CD14-positive monocyte (primary cell): Measurements from ENCODE around the gene DNMBP. TPM values are rescaled to one million over a fixed set of nuclear protein-coding genes. Genes with fewer than 3 reads are reported as not detected.

Experiments used
- DNase-seq, 3 donors: peaks; one replicate each; pipeline ENCODE4 v3.0.0-alpha.2; 2011 to 2022
- H2AFZ ChIP-seq: 2 replicates; pipeline ENCODE4 v1.6.0; 2012; ENCODE audit warnings: mild to moderate bottlenecking, low read depth, low read length, inconsistent platforms; ENCODE audit not compliant: insufficient read depth, poor library complexity, severe bottlenecking
- H3K27ac ChIP-seq, 2 donors: 1 replicate in 1 of 2; 2 replicates in 1 of 2; pipeline ENCODE4 v1.5.1; 2012 to 2013; ENCODE audit warnings: low read length in 2 of 2, control low read depth in 1 of 2, inconsistent platforms in 1 of 2, low read depth in 1 of 2, mild to moderate bottlenecking in 1 of 2
- H3K27me3 ChIP-seq, 2 donors: one replicate each; pipeline versions ENCODE4 v1.6.0 to v1.6.1; 2011 to 2013; ENCODE audit warnings: low read length in 2 of 2; ENCODE audit not compliant: control insufficient read depth in 2 of 2, insufficient read depth in 2 of 2
- H3K36me3 ChIP-seq, 2 donors: replicated peaks in 1 of 2; 1 replicate in 1 of 2; 2 replicates in 1 of 2; pipeline versions ENCODE4 v1.5.1 to v1.6.1; 2012 to 2013; ENCODE audit warnings: low read length in 2 of 2, control low read depth in 1 of 2, inconsistent platforms in 1 of 2, mild to moderate bottlenecking in 1 of 2; ENCODE audit not compliant: insufficient read depth in 2 of 2, control insufficient read depth in 1 of 2
- H3K4me1 ChIP-seq, 2 donors: 1 replicate in 1 of 2; 2 replicates in 1 of 2; pipeline versions ENCODE4 v1.5.1 to v1.6.1; 2012 to 2013; ENCODE audit warnings: low read length in 2 of 2, control low read depth in 1 of 2, inconsistent platforms in 1 of 2, mild to moderate bottlenecking in 1 of 2, moderate library complexity in 1 of 2; ENCODE audit not compliant: insufficient read depth in 2 of 2, control insufficient read depth in 1 of 2
- H3K4me2 ChIP-seq: replicated peaks from 2 replicates; pipeline ENCODE3; 2012; ENCODE audit warnings: low read length, moderate library complexity, mild to moderate bottlenecking; ENCODE audit not compliant: poor library complexity, severe bottlenecking; ENCODE audit errors: extremely low read depth
- H3K4me3 ChIP-seq, 3 experiments: fragments of 200-600 bp in 1 of 3; sonication (generic) in 1 of 3; replicated peaks in 1 of 3; 1 replicate in 2 of 3; 2 replicates in 1 of 3; pipeline ENCODE4 v1.5.1; 2011 to 2013; ENCODE audit warnings: low read length in 3 of 3, mild to moderate bottlenecking in 3 of 3, control low read depth in 2 of 3, low read depth in 2 of 3, inconsistent platforms in 1 of 3, moderate library complexity in 1 of 3
- H3K79me2 ChIP-seq: 2 replicates; pipeline ENCODE4 v1.6.0; 2012; ENCODE audit warnings: mild to moderate bottlenecking, control low read depth, inconsistent platforms, low read length, moderate library complexity; ENCODE audit not compliant: insufficient read depth
- H3K9ac ChIP-seq: 2 replicates; pipeline ENCODE4 v1.6.0; 2017; ENCODE audit warnings: low read length, mild to moderate bottlenecking; ENCODE audit not compliant: insufficient read depth, poor library complexity, severe bottlenecking
- H3K9me3 ChIP-seq, 2 donors: replicated peaks in 1 of 2; 1 replicate in 1 of 2; 2 replicates in 1 of 2; pipeline versions ENCODE4 v1.5.1 to v1.6.1; 2012 to 2013; ENCODE audit warnings: low read length in 2 of 2, control low read depth in 1 of 2; ENCODE audit not compliant: control insufficient read depth in 1 of 2, insufficient read depth in 1 of 2
- H4K20me1 ChIP-seq: 2 replicates; pipeline ENCODE4 v1.6.0; 2012; ENCODE audit warnings: mild to moderate bottlenecking, low read length, control low read depth, moderate library complexity; ENCODE audit not compliant: insufficient read depth
- H3K27ac Mint-ChIP-seq, 7 donors: one replicate each; pipeline ENCODE4 v1.8.0; 2020; ENCODE audit warnings: mild to moderate bottlenecking in 7 of 7, mixed read lengths in 7 of 7, moderate library complexity in 6 of 7, inconsistent platforms in 2 of 7
- H3K27me3 Mint-ChIP-seq, 3 donors: one replicate each; pipeline ENCODE4 v1.8.0; 2021 to 2022; ENCODE audit warnings: low read depth in 3 of 3, mild to moderate bottlenecking in 3 of 3, mixed read lengths in 3 of 3, moderate library complexity in 3 of 3, inconsistent platforms in 1 of 3
- H3K36me3 Mint-ChIP-seq, 2 donors: one replicate each; pipeline ENCODE4 v1.8.0; 2020; ENCODE audit warnings: mixed read lengths in 2 of 2, inconsistent platforms in 1 of 2, mild to moderate bottlenecking in 1 of 2
- H3K4me1 Mint-ChIP-seq: one replicate; pipeline ENCODE4 v1.8.0; 2020; ENCODE audit warnings: mild to moderate bottlenecking, mixed read lengths
- H3K4me3 Mint-ChIP-seq, 2 donors: one replicate each; pipeline ENCODE4 v1.8.0; 2020; ENCODE audit warnings: mild to moderate bottlenecking in 2 of 2, mixed read lengths in 2 of 2, moderate library complexity in 1 of 2
- H3K9me3 Mint-ChIP-seq, 7 donors: one replicate each; pipeline ENCODE4 v1.8.0; 2020 to 2022; ENCODE audit warnings: mixed read lengths in 7 of 7, mild to moderate bottlenecking in 6 of 7, moderate library complexity in 6 of 7, inconsistent platforms in 2 of 7
- CTCF ChIP-seq: fragments of 200-600 bp; IDR thresholded peaks from one replicate; pipeline ENCODE4 v1.8.0; 2022; ENCODE audit warnings: antibody characterized with exemption, mild to moderate bottlenecking
- WGBS: methylation state at CpG from one replicate; pipeline ENCODE4 v1.1.5; 2013; ENCODE audit warnings: missing lambda C conversion rate; ENCODE audit not compliant: insufficient coverage; 5-methylcytosine and 5-hydroxymethylcytosine counted together
- intact Hi-C, 2 donors: fragments of 100-400 bp; cut with micrococcal nuclease; formaldehyde crosslinking; loops; one replicate each; pipeline versions ENCODE4 v1.15.0 to v1.15.1; 2023
- polyA plus RNA-seq, 3 donors: library from polyadenylated mRNA; depleted of rRNA in 1 of 3; unstranded in 2 of 3; stranded (reverse) in 1 of 3; fragments of 300-500 nt in 2 of 3; fragments of >200 nt in 1 of 3; fragmentation: Illumina TruSeq in 2 of 3; gene quantifications; 1 replicate in 2 of 3; 2 replicates in 1 of 3; pipeline ENCODE4 v1.2.3, GENCODE V29; 2012 to 2021

DNMBP gene
- polyA plus RNA-seq, 3 donors, result 0.83 to 10.3 (median 1.2) TPM

GRCh38 chr10:100041306-100042002, 31.7 kb upstream of the DNMBP start:
- Histone ChIP-seq H3K79me2 (no peaks in the 10 kb centered on the region), H3K36me3 (no peaks in the 10 kb centered on the region), H3K27ac (no peak overlapping the region), H3K4me2 (no peak overlapping the region), H3K9me3 (no peaks in the 10 kb centered on the region), H3K9ac (no peak overlapping the region), H4K20me1 (no peaks in the 10 kb centered on the region), H3K4me1 (no peaks in the 10 kb centered on the region), H3K4me3 (no peak overlapping the region), H2AFZ (no peak overlapping the region), H3K27me3 (no peaks in the 10 kb centered on the region)
- WGBS, result no CpG with 5 or more reads among the region's 2 CpGs
- peaks cover 0 to 4% (median 3%) of the 10 kb centered on the region in 3 donors for H3K27me3 Mint-ChIP-seq
- intact Hi-C loops, result no loop called here
- DNase-seq, result no peak
- no peaks in the 10 kb centered on the region for H3K9me3 Mint-ChIP-seq
- H3K27ac Mint-ChIP-seq, result no peak overlapping the region
- no peak for TF ChIP-seq CTCF
- no peak overlapping the region for H3K4me3 Mint-ChIP-seq
- peaks cover 2% of the 10 kb centered on the region for H3K4me1 Mint-ChIP-seq
- H3K36me3 Mint-ChIP-seq, result no peaks in the 10 kb centered on the region

- H3K4me2 ChIP-seq, result no peak overlapping the region
- TF ChIP-seq CTCF, result no peak
- peak overlapping the region in 1 of 7 donors; percentile 2 for H3K27ac Mint-ChIP-seq
These were observed 28.9 kb upstream of the DNMBP start for GRCh38 chr10:100038561-100039071.

More at GRCh38 chr10:100038561-100039071, 28.9 kb upstream of the DNMBP start:
- H3K27me3 Mint-ChIP-seq, result peaks cover under 1 to 4% (median 3%) of the 10 kb centered on the region in 3 donors
- H3K36me3 ChIP-seq, result no peaks in the 10 kb centered on the region
- H3K4me1 Mint-ChIP-seq, result no peaks in the 10 kb centered on the region
- no peaks in the 10 kb centered on the region for H3K27me3 ChIP-seq
- H3K4me3 ChIP-seq, result no peak overlapping the region
- H3K9me3 Mint-ChIP-seq, result no peaks in the 10 kb centered on the region
- no peak overlapping the region for H3K4me3 Mint-ChIP-seq
- intact Hi-C loops, result no loop called here
- H3K4me1 ChIP-seq, result no peaks in the 10 kb centered on the region
- DNase-seq, result no peak
- no peak overlapping the region for H2AFZ ChIP-seq
- H3K9me3 ChIP-seq, result no peaks in the 10 kb centered on the region
- no peaks in the 10 kb centered on the region for H3K79me2 ChIP-seq
- WGBS, result 100% methylated on average over 1 of the region's 1 CpG
- H4K20me1 ChIP-seq, result no peaks in the 10 kb centered on the region
- H3K9ac ChIP-seq, result no peak overlapping the region
- H3K27ac ChIP-seq, result no peak overlapping the region
- H3K36me3 Mint-ChIP-seq, result no peaks in the 10 kb centered on the region
